NT2/D1 (cell line): ENCODE results near the gene FNDC3B.

Source experiments
- DNase-seq: peaks from one replicate; pipeline ENCODE4 v3.0.0-alpha.2; 2011; ENCODE audit warnings: low read depth, low spot score
- H3K27me3 ChIP-seq: 2 replicates; pipeline ENCODE4 v1.6.0; 2011; ENCODE audit warnings: mild to moderate bottlenecking; ENCODE audit not compliant: insufficient read length, insufficient read depth
- H3K36me3 ChIP-seq: 2 replicates; pipeline ENCODE4 v1.6.1; 2011; ENCODE audit warnings: mild to moderate bottlenecking, low read length, mixed read lengths; ENCODE audit not compliant: insufficient read depth, insufficient read length
- H3K4me1 ChIP-seq: 2 replicates; pipeline ENCODE4 v1.5.1; 2011; ENCODE audit not compliant: insufficient read depth, insufficient read length
- H3K4me3 ChIP-seq: 2 replicates; pipeline ENCODE4 v1.5.1; 2011; ENCODE audit warnings: low read depth; ENCODE audit not compliant: insufficient read length
- H3K9ac ChIP-seq: 2 replicates; pipeline ENCODE4 v1.6.0; 2011; ENCODE audit warnings: low read depth; ENCODE audit not compliant: insufficient read length
- H3K9me3 ChIP-seq: 2 replicates; pipeline ENCODE4 v1.5.1; 2011; ENCODE audit warnings: mild to moderate bottlenecking, low read length; ENCODE audit not compliant: insufficient read depth
- SUZ12 ChIP-seq: IDR thresholded peaks from 2 replicates; pipeline ENCODE4 v1.6.1; 2011; ENCODE audit not compliant: insufficient read length, insufficient read depth; ENCODE audit errors: extremely low read depth
- YY1 ChIP-seq: IDR thresholded peaks from 2 replicates; pipeline ENCODE4 v1.6.1; 2011; ENCODE audit not compliant: insufficient read length, insufficient read depth
- ZNF274 ChIP-seq: IDR thresholded peaks from 2 replicates; pipeline ENCODE4 v1.6.1; 2011; ENCODE audit warnings: mild to moderate bottlenecking, low read depth, low read length

Gene FNDC3B

GRCh38 chr3:172324611-172325203, 285.3 kb downstream of the FNDC3B start:
- Histone ChIP-seq H3K4me3 (no peak overlapping the region), H3K4me1 (peaks cover 3% of the 10 kb centered on the region), H3K27me3 (no peaks in the 10 kb centered on the region), H3K9me3 (no peaks in the 10 kb centered on the region), H3K9ac (no peak overlapping the region), H3K36me3 (peaks cover 54% of the 10 kb centered on the region)
- no peak for DNase-seq
- TF ChIP-seq SUZ12: no peak
- no peak for TF ChIP-seq ZNF274
- no peak for TF ChIP-seq YY1

DNA sequence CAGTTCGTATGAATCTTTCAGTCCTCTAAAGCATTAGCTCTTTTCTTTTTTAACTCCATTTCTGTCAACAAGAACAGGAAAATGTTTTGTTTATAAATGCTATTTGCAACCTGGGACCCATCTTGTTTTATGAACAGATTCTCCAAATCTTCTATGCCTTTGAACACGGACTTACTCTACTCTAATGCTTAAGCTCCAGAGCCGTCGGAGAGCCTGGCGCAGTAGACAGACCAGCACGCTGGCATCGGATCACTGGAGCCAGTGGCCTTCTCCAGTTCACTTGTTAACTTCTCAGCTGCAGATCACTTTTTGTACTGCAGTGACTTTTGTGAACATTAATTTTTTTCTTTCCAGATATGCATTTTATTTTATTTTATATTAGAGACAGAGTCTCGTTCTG, 286.1 kb downstream of the FNDC3B start:
- H3K4me3 ChIP-seq: no peak overlapping the region
- TF ChIP-seq ZNF274 (no peak), YY1 (no peak), SUZ12 (no peak)
- peaks cover 3% of the 10 kb centered on the region for H3K4me1 ChIP-seq
- H3K9me3 ChIP-seq: no peaks in the 10 kb centered on the region
- H3K27me3 ChIP-seq: no peaks in the 10 kb centered on the region
- H3K9ac ChIP-seq: no peak overlapping the region
- no peak for DNase-seq
- peaks cover 56% of the 10 kb centered on the region for H3K36me3 ChIP-seq

- no peak for DNase-seq
- Histone ChIP-seq H3K36me3 (peaks cover 66% of the 10 kb centered on the region), H3K4me3 (no peak overlapping the region), H3K4me1 (peaks cover 3% of the 10 kb centered on the region), H3K9me3 (no peaks in the 10 kb centered on the region), H3K9ac (no peak overlapping the region), H3K27me3 (no peaks in the 10 kb centered on the region)
- TF ChIP-seq SUZ12: no peak
- TF ChIP-seq YY1: no peak
- TF ChIP-seq ZNF274: no peak
Measured at GRCh38 chr3:172326993-172327392, 287.6 kb downstream of the FNDC3B start.

DNA sequence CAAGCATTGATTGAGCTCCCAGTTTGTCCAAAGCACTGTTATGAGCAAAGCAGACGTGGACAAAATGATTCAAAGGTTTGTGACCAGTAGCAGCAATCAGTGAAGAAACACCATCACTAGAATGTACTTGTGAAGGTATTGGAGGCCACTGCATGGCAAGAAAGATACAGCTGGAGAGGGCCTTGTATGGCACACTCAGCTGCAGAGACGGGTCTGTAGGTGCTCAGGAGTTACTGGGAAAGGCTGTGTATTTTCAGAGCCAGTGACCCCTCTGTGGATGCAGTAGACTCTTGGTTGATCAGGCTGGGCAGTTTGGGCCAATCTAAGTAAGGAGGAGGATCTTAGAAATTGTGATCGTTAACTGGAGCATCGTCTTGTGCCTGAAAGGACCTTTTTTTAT, 288.9 kb downstream of the FNDC3B start:
- Histone ChIP-seq H3K9me3 (no peaks in the 10 kb centered on the region), H3K27me3 (no peaks in the 10 kb centered on the region), H3K9ac (no peak overlapping the region), H3K4me3 (no peak overlapping the region), H3K36me3 (peaks cover 69% of the 10 kb centered on the region), H3K4me1 (peaks cover 3% of the 10 kb centered on the region)
- no peak for TF ChIP-seq ZNF274
- no peak for TF ChIP-seq SUZ12
- no peak for TF ChIP-seq YY1
- no peak for DNase-seq

- DNase-seq: peak; percentile 13
- Histone ChIP-seq H3K9ac (no peak overlapping the region), H3K4me1 (peaks cover 3% of the 10 kb centered on the region), H3K36me3 (peaks cover 73% of the 10 kb centered on the region), H3K27me3 (no peaks in the 10 kb centered on the region), H3K9me3 (no peaks in the 10 kb centered on the region), H3K4me3 (no peak overlapping the region)
- TF ChIP-seq YY1 (no peak), SUZ12 (no peak), ZNF274 (no peak)
Measured at GRCh38 chr3:172329070-172329469, 289.7 kb downstream of the FNDC3B start.

DNA sequence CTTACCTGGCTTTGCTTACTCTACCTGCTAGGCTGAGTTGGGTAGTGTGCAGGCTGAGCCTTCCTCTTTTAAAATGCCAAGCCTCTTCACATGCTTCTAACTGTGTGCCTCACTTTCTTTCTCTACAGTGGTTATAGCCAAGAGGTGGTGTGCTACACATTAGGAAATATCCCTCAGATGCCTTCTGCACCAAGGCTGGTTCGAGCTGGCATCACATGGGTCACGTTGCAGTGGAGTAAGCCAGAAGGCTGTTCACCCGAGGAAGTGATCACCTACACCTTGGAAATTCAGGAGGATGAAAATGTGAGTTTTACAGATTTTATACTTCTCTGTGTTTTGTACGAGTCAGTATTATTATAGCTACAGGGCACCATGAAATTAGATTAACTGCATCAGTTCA, 291.0 kb downstream of the FNDC3B start:
- no peak overlapping the region for H3K4me3 ChIP-seq
- H3K4me1 ChIP-seq: peaks cover 3% of the 10 kb centered on the region
- no peaks in the 10 kb centered on the region for H3K27me3 ChIP-seq
- TF ChIP-seq SUZ12 (no peak), YY1 (no peak), ZNF274 (no peak)
- H3K9me3 ChIP-seq: no peaks in the 10 kb centered on the region
- H3K36me3 ChIP-seq: peaks cover 68% of the 10 kb centered on the region
- H3K9ac ChIP-seq: no peak overlapping the region
- no peak for DNase-seq

- TF ChIP-seq SUZ12 (no peak), YY1 (no peak), ZNF274 (no peak)
- H3K9ac ChIP-seq: no peak overlapping the region
- peaks cover 3% of the 10 kb centered on the region for H3K4me1 ChIP-seq
- no peak overlapping the region for H3K4me3 ChIP-seq
- H3K36me3 ChIP-seq: peaks cover 77% of the 10 kb centered on the region
- no peaks in the 10 kb centered on the region for H3K27me3 ChIP-seq
- peak; percentile 42 for DNase-seq
- H3K9me3 ChIP-seq: no peaks in the 10 kb centered on the region
Measured at GRCh38 chr3:172332256-172333041, 293.1 kb downstream of the FNDC3B start.

DNA sequence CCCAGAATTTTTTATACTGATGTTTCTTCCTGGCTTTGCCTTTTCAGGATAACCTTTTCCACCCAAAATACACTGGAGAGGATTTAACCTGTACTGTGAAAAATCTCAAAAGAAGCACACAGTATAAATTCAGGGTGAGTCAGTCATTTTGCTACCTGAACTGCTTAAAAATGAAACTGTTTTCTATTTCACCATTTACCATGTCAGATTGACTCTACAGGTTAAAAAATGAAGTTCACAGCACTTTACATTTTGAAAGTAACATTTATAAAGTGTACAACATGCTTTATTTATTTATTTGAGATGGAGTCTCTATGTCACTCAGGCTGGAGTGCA, 293.6 kb downstream of the FNDC3B start:
- no peak for TF ChIP-seq SUZ12
- no peak for TF ChIP-seq YY1
- no peak for TF ChIP-seq ZNF274
- Histone ChIP-seq H3K36me3 (peaks cover 81% of the 10 kb centered on the region), H3K27me3 (no peaks in the 10 kb centered on the region), H3K4me1 (peaks cover 3% of the 10 kb centered on the region), H3K9me3 (no peaks in the 10 kb centered on the region), H3K9ac (no peak overlapping the region), H3K4me3 (no peak overlapping the region)
- DNase-seq: no peak
